GM12878 (cell line): ENCODE data around the gene RASGRP3. TPM values are rescaled to one million over a fixed set of nuclear protein-coding genes. Genes with fewer than 3 reads are reported as not detected.

ENCODE experiments used
- ATAC-seq: fragments of 200-7000 bp; cut with Tn5 transposase; 3 replicates; pipeline ENCODE4 v1.9.1; 2020; ENCODE audit warnings: mild to moderate bottlenecking, moderate library complexity
- BruUV-seq: library from RNA; stranded (reverse); fragments of 400-500 nt; replicated peaks from 2 replicates; lab custom pipeline; 2021; lab: Mats Ljungman, UMichigan
- CTCF ChIA-PET: fragments of 300-600 bp; sonication (Branson Sonifier 250); formaldehyde crosslinking; extraction: SDS; loops from one replicate; lab custom pipeline; 2021; ENCODE audit warnings: inconsistent platforms; lab: Yijun Ruan, JAX
- POLR2A ChIA-PET: fragments of 350-600 bp; formaldehyde crosslinking; extraction: SDS; loops from one replicate; lab custom pipeline; 2021; ENCODE audit warnings: inconsistent platforms; lab: Charles Lee
- RAD21 ChIA-PET: fragments of 300-600 bp; sonication (Branson Sonifier 250); formaldehyde crosslinking; loops from one replicate; lab custom pipeline; 2023; ENCODE audit warnings: antibody characterized with exemption; ENCODE audit not compliant: unreplicated experiment; lab: Charles Lee
- SMC1A ChIA-PET: fragments of 300-600 bp; sonication (Branson Sonifier 250); formaldehyde crosslinking; loops from one replicate; lab custom pipeline; 2023; ENCODE audit not compliant: unreplicated experiment, uncharacterized antibody; lab: Charles Lee
- DNase-seq: peaks from one replicate; pipeline ENCODE4 v3.0.0-alpha.2; 2011; ENCODE audit warnings: low read depth, low spot score
- FAIRE-seq: peaks from 3 replicates; lab custom pipeline; 2011; peaks lifted over from hg19 to GRCh38; lab: Jason Lieb, UNC
- H2AFZ ChIP-seq: 2 replicates; pipeline ENCODE4 v1.6.0; 2011; ENCODE audit warnings: low read depth, low read length, control low read depth; ENCODE audit not compliant: control insufficient read depth
- H3K27ac ChIP-seq: 2 replicates; pipeline ENCODE4 v1.5.1; 2011; ENCODE audit warnings: control low read depth; ENCODE audit not compliant: control insufficient read depth, insufficient read depth
- H3K27me3 ChIP-seq, 2 experiments: replicated peaks in 1 of 2; 2 replicates each; pipeline versions ENCODE4 v1.6.0 to v1.6.1; 2011; ENCODE audit warnings: low read length in 1 of 2; ENCODE audit not compliant: control insufficient read depth in 2 of 2, insufficient read depth in 2 of 2
- H3K36me3 ChIP-seq, 2 experiments: 2 replicates each; pipeline ENCODE4 v1.5.1; 2011; ENCODE audit warnings: low read length in 1 of 2; ENCODE audit not compliant: control insufficient read depth in 2 of 2, insufficient read depth in 2 of 2
- H3K4me1 ChIP-seq: 2 replicates; pipeline ENCODE4 v1.6.1; 2011; ENCODE audit warnings: mild to moderate bottlenecking, low read length, moderate library complexity, mixed read lengths; ENCODE audit not compliant: control insufficient read depth, insufficient read depth
- H3K4me2 ChIP-seq: 2 replicates; pipeline ENCODE4 v1.6.0; 2011; ENCODE audit warnings: control low read depth; ENCODE audit not compliant: control insufficient read depth, insufficient read depth
- H3K4me3 ChIP-seq: fragments of 200-600 bp; sonication (generic); 2 replicates; pipeline ENCODE4 v1.5.1; 2016
- H3K79me2 ChIP-seq: 2 replicates; pipeline ENCODE4 v1.6.0; 2011; ENCODE audit warnings: low read length; ENCODE audit not compliant: control insufficient read depth, insufficient read depth
- H3K9ac ChIP-seq: 2 replicates; pipeline ENCODE4 v1.8.0; 2011; ENCODE audit warnings: low read length, control low read depth, mixed read lengths; ENCODE audit not compliant: control insufficient read depth, insufficient read depth
- H3K9me3 ChIP-seq: replicated peaks from 3 replicates; pipeline ENCODE4 v1.5.1; 2011; ENCODE audit warnings: mild to moderate bottlenecking, low read length; ENCODE audit not compliant: control insufficient read depth, insufficient read depth
- H4K20me1 ChIP-seq: 2 replicates; pipeline ENCODE4 v1.6.0; 2011; ENCODE audit not compliant: control insufficient read depth, insufficient read depth
- BMI1 ChIP-seq: fragments of 450-650 bp; IDR thresholded peaks from 2 replicates; pipeline ENCODE4 v1.6.1; 2016; ENCODE audit warnings: mild to moderate bottlenecking, moderate library complexity, borderline replicate concordance
- CBFB ChIP-seq: IDR thresholded peaks from 2 replicates; pipeline ENCODE4 v1.6.1; 2016; ENCODE audit warnings: antibody characterized with exemption, low read depth
- CTCF ChIP-seq, 3 experiments: IDR thresholded peaks in 2 of 3; conservative IDR thresholded peaks in 1 of 3; 2 replicates each; pipeline ENCODE4 v1.5.1; 2011; ENCODE audit warnings: low read depth in 3 of 3, low read length in 3 of 3, mild to moderate bottlenecking in 3 of 3, control low read depth in 2 of 3, moderate library complexity in 2 of 3, inconsistent platforms in 1 of 3, mixed read lengths in 1 of 3; ENCODE audit not compliant: control insufficient read depth in 2 of 3, insufficient read depth in 1 of 3; ENCODE audit errors: extremely low read depth in 1 of 3
- KLF5 ChIP-seq: fragments of 450-650 bp; IDR thresholded peaks from 2 replicates; pipeline ENCODE4 v1.6.1; 2014; ENCODE audit warnings: mild to moderate bottlenecking; ENCODE audit not compliant: partially characterized antibody
- NFIC ChIP-seq: IDR thresholded peaks from 2 replicates; pipeline ENCODE4 v1.6.1; 2012; ENCODE audit warnings: low read depth, mild to moderate bottlenecking, inconsistent platforms, low read length, moderate library complexity
- RFX5 ChIP-seq: IDR thresholded peaks from 2 replicates; pipeline ENCODE4 v1.6.1; 2011; ENCODE audit warnings: low read depth, low read length, improper control_type of control experiment
- WGBS: methylation state at CpG from one replicate; pipeline ENCODE4 v1.1.6; 2016; ENCODE audit warnings: low lambda C conversion rate; ENCODE audit not compliant: insufficient replicate concordance, insufficient coverage; ENCODE audit errors: missing lambda C conversion rate; 5-methylcytosine and 5-hydroxymethylcytosine counted together
- in situ Hi-C: fragments of 300-500 bp; cut with MboI; formaldehyde crosslinking; loops from 9 replicates; pipeline ENCODE4 v1.14.3; 2018; ENCODE audit warnings: mixed read lengths
- intact Hi-C: fragments of 100-400 bp; cut with micrococcal nuclease; formaldehyde crosslinking; loops from one replicate; pipeline ENCODE4 v1.14.2; 2022; ENCODE audit not compliant: unreplicated experiment
- polyA plus RNA-seq, 11 experiments: library from polyadenylated mRNA; depleted of rRNA in 4 of 11; unstranded in 6 of 11; stranded (reverse) in 5 of 11; fragments of >200 nt; fragmentation: Nextera tagmentation in 4 of 11; fragmentation: Illumina TruSeq in 1 of 11; extraction: Ambion mirVana in 4 of 11; extraction: Trizol in 1 of 11; gene quantifications; 1 replicate in 1 of 11; 2 replicates in 10 of 11; pipeline versions ENCODE4 v1.2.1 to v1.2.3, GENCODE V29; 2011 to 2016; ENCODE audit warnings: inconsistent platforms in 2 of 11, missing spikeins in 2 of 11, low read depth in 1 of 11
- total RNA-seq, 4 experiments: library from RNA; depleted of rRNA in 3 of 4; stranded (reverse); fragments of >200 nt in 3 of 4; fragmentation: Illumina TruSeq in 1 of 4; extraction: Trizol in 1 of 4; gene quantifications; 2 replicates each; pipeline versions ENCODE4 v1.2.1 to v1.2.3, GENCODE V29; 2013 to 2021
- TF ChIP-seq, protein P1 (sequence below): fragments of 150-350 bp; IDR thresholded peaks from 2 replicates; pipeline ENCODE4 v1.6.1; 2014; ENCODE audit warnings: mild to moderate bottlenecking, low read depth, low read length
- TF ChIP-seq, protein P2 (sequence below): fragments of 450-650 bp; formaldehyde crosslinking; IDR thresholded peaks from 2 replicates; pipeline ENCODE4 v1.5.0; 2022; ENCODE audit warnings: mild to moderate bottlenecking, missing genetic modification characterization

The RASGRP3 gene
- total and polyA plus RNA-seq, 10 of the 15 experiments (the other 5 are each of a cell fraction or from before 2014, with no cell fraction given), result 31.6 to 106 (median 64.7) TPM

GRCh38 chr2:33602201-33602830 is 125.9 kb downstream of the RASGRP3 start:
- no peaks in the 10 kb centered on the region for H3K27me3 ChIP-seq
- H3K4me1 ChIP-seq, result no peaks in the 10 kb centered on the region
- in situ Hi-C loops, result no loop called here
- whole genome bisulfite sequencing, result 82% methylated on average over 6 of the region's 6 CpGs
- H3K27ac ChIP-seq, result no peak overlapping the region
- POLR2A ChIA-PET, result no interaction called here
- no peak overlapping the region for H3K9ac ChIP-seq
- intact Hi-C loops, result no loop called here
- no peak overlapping the region for H3K4me2 ChIP-seq
- no peak overlapping the region for H3K4me3 ChIP-seq
- SMC1A ChIA-PET, result interaction anchor here (1.2 kb wide), 1 partner anchor 12 kb away, joined by 3 read pairs; no protein-coding TSS in a partner anchor
- no peaks in the 10 kb centered on the region for H3K36me3 ChIP-seq
- H3K79me2 ChIP-seq, result peaks cover 18% of the 10 kb centered on the region
- FAIRE-seq (no peak), DNase-seq (no peak), ATAC-seq (no peak)
- BruUV-seq, result no TSS peak
- no peaks in the 10 kb centered on the region for H4K20me1 ChIP-seq
- RAD21 ChIA-PET, result interaction anchor here (0.8 kb wide), 1 partner anchor 15 kb away, joined by 3 read pairs; no protein-coding TSS in a partner anchor
- H2AFZ ChIP-seq, result no peak overlapping the region
- CTCF ChIA-PET, result interaction anchor here (2.2 kb wide), 1 partner anchor 19 kb away, joined by 10 read pairs; no protein-coding TSS in a partner anchor
- H3K9me3 ChIP-seq, result no peaks in the 10 kb centered on the region
- TF ChIP-seq CTCF (IDR thresholded peaks at IDR 0.05 in 2 of 3, conservative IDR thresholded peaks at IDR 0.05 in 1 of 3; ENCODE audit: control insufficient read depth in 2 of 3, extremely low read depth in 1 of 3, insufficient read depth in 1 of 3, low read depth in 3 of 3, low read length in 3 of 3) (no peak), RFX5 (no peak), BMI1 (no peak), NFIC (no peak), KLF5 (no peak), CBFB (no peak)
- TF ChIP-seq, protein P1, sequence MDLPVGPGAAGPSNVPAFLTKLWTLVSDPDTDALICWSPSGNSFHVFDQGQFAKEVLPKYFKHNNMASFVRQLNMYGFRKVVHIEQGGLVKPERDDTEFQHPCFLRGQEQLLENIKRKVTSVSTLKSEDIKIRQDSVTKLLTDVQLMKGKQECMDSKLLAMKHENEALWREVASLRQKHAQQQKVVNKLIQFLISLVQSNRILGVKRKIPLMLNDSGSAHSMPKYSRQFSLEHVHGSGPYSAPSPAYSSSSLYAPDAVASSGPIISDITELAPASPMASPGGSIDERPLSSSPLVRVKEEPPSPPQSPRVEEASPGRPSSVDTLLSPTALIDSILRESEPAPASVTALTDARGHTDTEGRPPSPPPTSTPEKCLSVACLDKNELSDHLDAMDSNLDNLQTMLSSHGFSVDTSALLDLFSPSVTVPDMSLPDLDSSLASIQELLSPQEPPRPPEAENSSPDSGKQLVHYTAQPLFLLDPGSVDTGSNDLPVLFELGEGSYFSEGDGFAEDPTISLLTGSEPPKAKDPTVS, result no peak
- TF ChIP-seq, protein P2, sequence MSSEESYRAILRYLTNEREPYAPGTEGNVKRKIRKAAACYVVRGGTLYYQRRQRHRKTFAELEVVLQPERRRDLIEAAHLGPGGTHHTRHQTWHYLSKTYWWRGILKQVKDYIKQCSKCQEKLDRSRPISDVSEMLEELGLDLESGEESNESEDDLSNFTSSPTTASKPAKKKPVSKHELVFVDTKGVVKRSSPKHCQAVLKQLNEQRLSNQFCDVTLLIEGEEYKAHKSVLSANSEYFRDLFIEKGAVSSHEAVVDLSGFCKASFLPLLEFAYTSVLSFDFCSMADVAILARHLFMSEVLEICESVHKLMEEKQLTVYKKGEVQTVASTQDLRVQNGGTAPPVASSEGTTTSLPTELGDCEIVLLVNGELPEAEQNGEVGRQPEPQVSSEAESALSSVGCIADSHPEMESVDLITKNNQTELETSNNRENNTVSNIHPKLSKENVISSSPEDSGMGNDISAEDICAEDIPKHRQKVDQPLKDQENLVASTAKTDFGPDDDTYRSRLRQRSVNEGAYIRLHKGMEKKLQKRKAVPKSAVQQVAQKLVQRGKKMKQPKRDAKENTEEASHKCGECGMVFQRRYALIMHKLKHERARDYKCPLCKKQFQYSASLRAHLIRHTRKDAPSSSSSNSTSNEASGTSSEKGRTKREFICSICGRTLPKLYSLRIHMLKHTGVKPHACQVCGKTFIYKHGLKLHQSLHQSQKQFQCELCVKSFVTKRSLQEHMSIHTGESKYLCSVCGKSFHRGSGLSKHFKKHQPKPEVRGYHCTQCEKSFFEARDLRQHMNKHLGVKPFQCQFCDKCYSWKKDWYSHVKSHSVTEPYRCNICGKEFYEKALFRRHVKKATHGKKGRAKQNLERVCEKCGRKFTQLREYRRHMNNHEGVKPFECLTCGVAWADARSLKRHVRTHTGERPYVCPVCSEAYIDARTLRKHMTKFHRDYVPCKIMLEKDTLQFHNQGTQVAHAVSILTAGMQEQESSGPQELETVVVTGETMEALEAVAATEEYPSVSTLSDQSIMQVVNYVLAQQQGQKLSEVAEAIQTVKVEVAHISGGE, result no peak
